HCT116 (cell line): ENCODE measurements around the gene CIITA. TPM values are rescaled to one million over a fixed set of nuclear protein-coding genes. Genes with fewer than 3 reads are reported as not detected.

Experiments used
- ATAC-seq: fragments of 200-7000 bp; cut with Tn5 transposase; 2 replicates; pipeline ENCODE4 v1.9.1; 2020; ENCODE audit warnings: mild to moderate bottlenecking, moderate library complexity
- BruUV-seq: library from RNA; stranded (reverse); fragments of 400-500 nt; replicated peaks from 2 replicates; lab custom pipeline; 2021; lab: Mats Ljungman, UMichigan
- CTCF ChIA-PET: fragments of 300-600 bp; sonication (Branson Sonifier 250); formaldehyde crosslinking; loops from one replicate; lab custom pipeline; 2021; ENCODE audit warnings: antibody characterized with exemption; lab: Charles Lee
- POLR2A ChIA-PET: fragments of 300-600, 350-600 bp; sonication (Branson Sonifier 250); formaldehyde crosslinking; loops from one replicate; lab custom pipeline; 2021; ENCODE audit warnings: antibody characterized with exemption; lab: Charles Lee
- RAD21 ChIA-PET, 2 experiments: fragments of 300-600 bp; sonication (Branson Sonifier 250); formaldehyde crosslinking; loops; one replicate each; lab custom pipeline; 2023; ENCODE audit warnings: low total read pairs in 2 of 2; ENCODE audit not compliant: uncharacterized antibody in 2 of 2, unreplicated experiment in 2 of 2, low non-redundant PET in 1 of 2; lab: Charles Lee
- DNase-seq: peaks from one replicate; pipeline ENCODE4 v3.0.0-alpha.2; 2010; ENCODE audit warnings: low read depth, low spot score
- H2AFZ ChIP-seq: fragments of 200-600 bp; shearing (Covaris generic), sonication (generic); 2 replicates; pipeline ENCODE4 v1.6.1; 2017; ENCODE audit warnings: low read depth, mixed run types, mixed read lengths, antibody characterized with exemption, low read length; ENCODE audit not compliant: poor library complexity, severe bottlenecking
- H3K27ac ChIP-seq: 2 replicates; pipeline ENCODE4 v1.5.1; 2012; ENCODE audit warnings: low read depth, low read length
- H3K27me3 ChIP-seq: fragments of 200-600 bp; sonication (generic); 2 replicates; pipeline ENCODE4 v1.6.1; 2016; ENCODE audit warnings: mixed run types, low read length, mixed read lengths; ENCODE audit not compliant: insufficient read depth
- H3K36me3 ChIP-seq, 2 experiments: fragments of 200-500 bp in 1 of 2; fragments of 200-600 bp in 1 of 2; sonication (Bioruptor generic) in 1 of 2; sonication (generic) in 1 of 2; 2 replicates each; pipeline versions ENCODE4 v1.5.1 to v1.6.1; 2014 to 2016; ENCODE audit warnings: low read length in 2 of 2, inconsistent platforms in 1 of 2, mixed read lengths in 1 of 2, mixed run types in 1 of 2; ENCODE audit not compliant: insufficient read depth in 2 of 2, control insufficient read depth in 1 of 2
- H3K4me1 ChIP-seq, 2 experiments: fragments of 200-600 bp in 1 of 2; sonication (generic) in 1 of 2; 2 replicates each; pipeline versions ENCODE4 v1.5.1 to v1.6.1; 2012 to 2017; ENCODE audit warnings: low read length in 2 of 2, inconsistent platforms in 1 of 2, mild to moderate bottlenecking in 1 of 2, mixed read lengths in 1 of 2, mixed run types in 1 of 2, moderate library complexity in 1 of 2; ENCODE audit not compliant: insufficient read depth in 2 of 2, control insufficient read depth in 1 of 2
- H3K4me2 ChIP-seq: fragments of 200-600 bp; sonication (generic); 2 replicates; pipeline ENCODE4 v1.6.1; 2017; ENCODE audit warnings: mixed run types, low read length, mixed read lengths
- H3K4me3 ChIP-seq, 2 experiments: fragments of 200-600 bp in 1 of 2; sonication (generic) in 1 of 2; replicated peaks in 1 of 2; 2 replicates each; pipeline ENCODE4 v1.5.1; 2011 to 2016; ENCODE audit warnings: low read length in 2 of 2, control low read depth in 1 of 2, low read depth in 1 of 2, mild to moderate bottlenecking in 1 of 2, mixed read lengths in 1 of 2, mixed run types in 1 of 2
- H3K79me2 ChIP-seq: fragments of 200-600 bp; sonication (generic); 2 replicates; pipeline ENCODE4 v1.6.1; 2017; ENCODE audit warnings: mild to moderate bottlenecking, mixed run types, low read length, moderate library complexity, mixed read lengths; ENCODE audit not compliant: insufficient read depth
- H3K9ac ChIP-seq: fragments of 200-600 bp; sonication (generic); 2 replicates; pipeline ENCODE4 v1.6.1; 2016; ENCODE audit warnings: low read length, mixed read lengths
- H3K9me2 ChIP-seq: fragments of 200-600 bp; sonication (generic), shearing (Covaris generic); 2 replicates; pipeline ENCODE4 v1.6.1; 2017; ENCODE audit warnings: mixed run types, mild to moderate bottlenecking, moderate library complexity; ENCODE audit not compliant: insufficient read depth
- H3K9me3 ChIP-seq, 2 experiments: fragments of 200-500 bp in 1 of 2; fragments of 200-600 bp in 1 of 2; sonication (Bioruptor generic) in 1 of 2; sonication (generic) in 1 of 2; 2 replicates each; pipeline ENCODE4 v1.6.1; 2014 to 2017; ENCODE audit warnings: low read length in 2 of 2, mixed read lengths in 2 of 2, inconsistent platforms in 1 of 2, low read depth in 1 of 2, mild to moderate bottlenecking in 1 of 2, mixed run types in 1 of 2, moderate library complexity in 1 of 2; ENCODE audit not compliant: control insufficient read depth in 1 of 2, insufficient read depth in 1 of 2
- H4K20me1 ChIP-seq: fragments of 200-600 bp; sonication (generic), shearing (Covaris generic); 2 replicates; pipeline ENCODE4 v1.6.1; 2017; ENCODE audit warnings: mixed run types, mild to moderate bottlenecking, moderate library complexity; ENCODE audit not compliant: insufficient read depth
- ATF3 ChIP-seq: IDR thresholded peaks from 2 replicates; pipeline ENCODE4 v1.6.1; 2012
- CBX3 ChIP-seq: IDR thresholded peaks from 2 replicates; pipeline ENCODE4 v1.6.1; 2012; ENCODE audit warnings: low read depth
- CEBPB ChIP-seq: IDR thresholded peaks from 2 replicates; pipeline ENCODE4 v1.6.1; 2012; ENCODE audit warnings: low read depth
- CTCF ChIP-seq, 3 experiments: fragments of 200-600 bp in 1 of 3; sonication (generic) in 1 of 3; IDR thresholded peaks in 2 of 3; conservative IDR thresholded peaks in 1 of 3; 2 replicates each; pipeline ENCODE4 v1.5.1; 2012 to 2017; ENCODE audit warnings: low read depth in 2 of 3, low read length in 2 of 3, antibody characterized with exemption in 1 of 3, borderline replicate concordance in 1 of 3, control low read depth in 1 of 3, mild to moderate bottlenecking in 1 of 3, mixed read lengths in 1 of 3, mixed run types in 1 of 3, moderate library complexity in 1 of 3; ENCODE audit not compliant: insufficient read depth in 1 of 3
- EZH2 ChIP-seq: fragments of 200-600 bp; sonication (generic); IDR thresholded peaks from 2 replicates; pipeline ENCODE4 v1.6.1; 2017; ENCODE audit warnings: antibody characterized with exemption, mixed run types
- EZH2phosphoT487 ChIP-seq: fragments of 200-600 bp; IDR thresholded peaks from 2 replicates; pipeline ENCODE4 v1.6.1; 2018; ENCODE audit warnings: antibody characterized with exemption, borderline replicate concordance
- FOSL1 ChIP-seq: IDR thresholded peaks from 2 replicates; pipeline ENCODE4 v1.6.1; 2012; ENCODE audit warnings: low read depth
- JUND ChIP-seq: IDR thresholded peaks from 2 replicates; pipeline ENCODE4 v1.6.1; 2012
- POLR2A ChIP-seq: IDR thresholded peaks from 2 replicates; pipeline ENCODE4 v1.7.0; 2011; ENCODE audit warnings: borderline replicate concordance; ENCODE audit not compliant: insufficient read depth, insufficient read length; ENCODE audit errors: extremely low read depth
- POLR2AphosphoS5 ChIP-seq: IDR thresholded peaks from 2 replicates; pipeline ENCODE4 v1.6.1; 2011; ENCODE audit warnings: mild to moderate bottlenecking, low read depth, low read length, moderate library complexity
- SIN3A ChIP-seq: IDR thresholded peaks from 2 replicates; pipeline ENCODE4 v1.6.1; 2012; ENCODE audit warnings: low read depth
- ZFX ChIP-seq: fragments of 450-650 bp; IDR thresholded peaks from 2 replicates; pipeline ENCODE4 v1.6.1; 2017
- ZNF274 ChIP-seq: fragments of 200-500 bp; sonication (Bioruptor generic); IDR thresholded peaks from 2 replicates; pipeline ENCODE4 v1.6.1; 2014; ENCODE audit warnings: mild to moderate bottlenecking, low read depth, low read length, inconsistent platforms
- intact Hi-C: fragments of 100-400 bp; cut with micrococcal nuclease; formaldehyde crosslinking; loops from 2 replicates; pipeline ENCODE4 v1.10.0; 2022
- total RNA-seq: library from RNA; stranded (reverse); gene quantifications from one replicate; pipeline ENCODE4 v1.2.1, GENCODE V29; 2021; ENCODE audit not compliant: unreplicated experiment

CIITA gene
- total RNA-seq, 1 experiment from 2014 or later: 0.25 TPM

- TF ChIP-seq EZH2phosphoT487 (no peak), JUND (no peak), CEBPB (no peak), SIN3A (no peak), EZH2 (no peak), CTCF (IDR thresholded peaks at IDR 0.05 in 2 of 3, conservative IDR thresholded peaks at IDR 0.05 in 1 of 3; ENCODE audit: borderline replicate concordance in 1 of 3, insufficient read depth in 1 of 3, low read depth in 2 of 3, low read length in 2 of 3) (no peak), ATF3 (no peak)
Observed at GRCh38 chr16:10969615-10970014, 92.6 kb downstream of the CIITA start (continued).

GRCh38 chr16:10970065-10970464 is 93.1 kb downstream of the CIITA start:
- TF ChIP-seq CBX3 (no peak), CTCF (IDR thresholded peaks at IDR 0.05 in 2 of 3, conservative IDR thresholded peaks at IDR 0.05 in 1 of 3; ENCODE audit: borderline replicate concordance in 1 of 3, insufficient read depth in 1 of 3, low read depth in 2 of 3, low read length in 2 of 3) (no peak), EZH2 (no peak), POLR2A (no peak), ATF3 (no peak), ZNF274 (no peak), POLR2AphosphoS5 (no peak), FOSL1 (no peak), ZFX (no peak)
- TF ChIP-seq, all 23 proteins: peak for 0
- Histone ChIP-seq H3K9me3 (no peaks in the 10 kb centered on the region), H3K27ac (no peak overlapping the region), H3K36me3 (peaks cover 2 to 14% of the 10 kb centered on the region in 2 experiments; a peak in 1 of 4 replicates), H3K27me3 (no peaks in the 10 kb centered on the region), H2AFZ (no peak overlapping the region), H4K20me1 (no peaks in the 10 kb centered on the region), H3K79me2 (no peaks in the 10 kb centered on the region), H3K4me1 (no peaks in the 10 kb centered on the region; a peak in 1 of 4 replicates), H3K4me3 (no peak overlapping the region), H3K4me2 (no peak overlapping the region), H3K9me2 (no peaks in the 10 kb centered on the region), H3K9ac (no peak overlapping the region)
- ATAC-seq (no peak), DNase-seq (no peak)
- intact Hi-C loops: loop anchor here (5.0 kb wide), 1 partner anchor 842 kb away; no protein-coding TSS in a partner anchor
- CTCF ChIA-PET: interaction anchor here (0.5 to 1.6 kb wide), 3 partner anchors 180 to 287 kb away, joined by 3 read pairs; partner anchors contain the start of gene SOCS1
- RAD21 ChIA-PET: no interaction called here
- POLR2A ChIA-PET: interaction anchor here (1.7 kb wide), 1 partner anchor 285 kb away, joined by 30 read pairs; the partner anchor contains the start of gene SOCS1
- BruUV-seq: no TSS peak
